HG02852 (cell line): ENCODE measurements around the gene FGFRL1.
"Not testable (repeated sequence)": the region's sequence is repeated elsewhere in the genome, so short reads cannot be mapped to it uniquely, and the experiment has no call there.

Experiments
- ATAC-seq: cut with Tn5 transposase; IDR thresholded peaks from one replicate; pipeline ENCODE4 v1.9.1; 2021; ENCODE audit warnings: mild to moderate bottlenecking, moderate library complexity; ENCODE audit not compliant: unreplicated experiment

FGFRL1 gene

DNA sequence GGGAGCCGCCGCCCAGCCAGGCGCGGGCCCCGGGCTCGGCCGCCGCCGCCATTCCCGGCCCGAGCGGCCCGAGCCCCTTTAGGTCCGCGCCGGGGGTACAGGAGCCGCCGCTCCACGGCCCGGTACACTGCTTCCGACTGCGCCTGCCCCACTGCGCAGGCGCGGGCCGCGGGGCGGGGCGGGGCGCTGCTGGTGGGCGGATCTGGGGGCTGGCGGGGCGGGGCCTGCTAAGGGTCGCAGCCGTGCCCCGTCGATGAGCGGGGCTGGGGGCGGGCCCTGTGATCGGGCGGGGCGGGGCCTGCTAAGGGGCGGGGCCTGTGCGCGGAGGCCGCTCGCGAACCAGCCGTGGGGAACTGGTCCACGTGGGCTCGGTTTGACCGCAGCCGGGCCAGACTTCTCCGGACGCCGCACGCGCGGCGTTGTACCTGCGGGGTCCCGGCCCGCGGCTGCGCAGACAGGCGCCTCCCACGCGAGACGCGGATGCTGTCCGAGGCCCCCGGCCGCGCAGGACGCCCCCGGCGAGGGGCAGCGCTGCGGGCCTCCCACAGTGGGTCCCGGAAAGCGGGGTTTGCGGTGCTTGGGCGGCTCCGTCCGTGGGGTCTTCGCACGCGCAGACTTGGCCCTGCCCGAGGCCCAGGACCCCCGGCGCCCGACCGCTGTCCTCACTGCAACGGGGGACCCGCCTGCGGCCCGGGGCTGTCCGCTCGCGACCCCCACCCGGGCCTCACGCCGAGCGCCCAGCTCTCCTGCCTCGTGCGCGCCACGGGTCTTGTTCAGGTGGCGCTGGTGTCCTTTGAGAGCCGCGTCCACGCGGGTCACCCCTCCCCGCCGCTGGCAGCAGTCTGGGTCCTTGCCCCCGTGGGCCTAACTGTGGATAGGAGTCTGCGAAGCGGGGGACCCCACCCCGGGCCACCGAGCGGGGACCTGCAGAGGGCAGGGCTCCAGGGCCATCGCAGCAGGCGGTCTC is 37.7 kb upstream of the FGFRL1 start, which contains the start of gene DGKQ:
Gene DGKQ (minus strand): TSS at position 139 of the 967 bp plus-strand sequence. CDS start 87 bp downstream, at position 52.
- peak; percentile 63 for ATAC-seq

DNA sequence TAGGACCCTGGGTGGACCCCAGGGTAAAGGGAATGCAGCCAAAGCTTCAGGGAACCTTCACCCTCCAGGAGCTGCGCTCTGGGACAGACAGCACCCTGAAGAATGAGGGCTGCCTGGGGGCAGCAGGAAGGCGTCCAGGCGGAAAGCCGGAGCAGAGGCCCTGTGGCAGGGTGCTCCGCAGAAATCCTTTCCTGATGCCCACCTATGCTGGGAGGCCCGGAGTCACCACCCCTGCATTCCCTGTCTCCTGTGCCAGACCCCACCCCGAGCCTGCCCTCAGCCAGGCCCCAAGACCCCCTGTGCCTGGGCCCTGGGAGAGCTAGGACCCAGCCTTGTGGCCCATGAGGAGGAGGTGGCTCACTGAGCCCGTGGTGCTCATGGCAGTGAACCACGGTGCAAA is 36.8 kb upstream of the FGFRL1 start:
- no peak for ATAC-seq

DNA sequence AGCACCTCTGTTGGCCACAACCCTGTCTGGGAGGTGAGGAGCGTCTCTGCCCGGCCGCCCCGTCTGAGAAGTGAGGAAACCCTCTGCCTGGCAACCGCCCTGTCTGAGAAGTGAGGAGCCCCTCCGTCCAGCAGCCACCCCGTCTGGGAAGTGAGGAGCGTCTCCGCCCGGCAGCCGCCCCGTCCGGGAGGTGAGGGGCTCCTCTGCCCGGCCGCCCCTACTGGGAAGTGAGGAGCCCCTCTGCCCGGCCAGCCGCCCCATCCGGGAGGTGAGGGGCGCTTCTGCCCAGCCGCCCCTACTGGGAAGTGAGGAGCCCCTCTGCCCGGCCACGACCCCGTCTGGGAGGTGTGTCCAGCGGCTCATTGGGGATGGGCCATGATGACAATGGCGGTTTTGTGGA is 35.4 kb upstream of the FGFRL1 start:
- not testable (repeated sequence) for ATAC-seq

DNA sequence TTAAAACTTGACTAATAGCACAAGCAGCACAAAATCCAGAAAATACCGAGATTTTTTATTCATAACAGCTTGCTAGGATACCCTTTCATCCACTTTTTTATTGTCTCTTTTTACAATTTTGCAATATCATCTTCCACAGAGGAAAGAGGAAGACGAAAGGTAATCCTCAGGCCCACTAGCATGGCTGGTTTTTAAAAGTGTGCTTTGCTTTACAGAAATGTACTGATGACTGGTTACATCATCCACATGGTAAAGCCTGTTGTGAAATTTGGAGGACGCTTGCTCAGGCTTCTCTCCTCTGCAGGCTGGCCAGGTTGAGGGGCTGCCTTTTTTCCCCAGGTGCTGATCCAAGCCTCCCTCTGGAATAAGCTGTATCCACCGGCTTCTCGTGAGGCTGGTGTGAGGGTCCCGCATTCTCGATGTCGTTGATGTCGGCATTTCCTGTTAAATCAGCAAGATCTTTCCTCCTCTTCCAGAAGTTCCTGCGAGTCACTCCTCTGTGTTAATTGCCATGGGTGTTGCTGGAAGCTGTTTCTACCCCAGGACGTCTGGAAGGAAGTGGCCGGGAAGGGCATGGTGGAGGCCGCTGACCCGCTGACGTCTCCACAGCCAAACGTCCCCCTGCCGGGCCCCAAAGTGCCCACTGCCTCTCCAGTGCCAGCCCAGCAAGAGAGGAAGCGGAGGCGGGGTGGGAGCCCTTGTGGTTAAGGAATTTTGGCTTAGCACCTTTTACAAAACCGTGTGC is 32.3 kb upstream of the FGFRL1 start:
- ATAC-seq = no peak

DNA sequence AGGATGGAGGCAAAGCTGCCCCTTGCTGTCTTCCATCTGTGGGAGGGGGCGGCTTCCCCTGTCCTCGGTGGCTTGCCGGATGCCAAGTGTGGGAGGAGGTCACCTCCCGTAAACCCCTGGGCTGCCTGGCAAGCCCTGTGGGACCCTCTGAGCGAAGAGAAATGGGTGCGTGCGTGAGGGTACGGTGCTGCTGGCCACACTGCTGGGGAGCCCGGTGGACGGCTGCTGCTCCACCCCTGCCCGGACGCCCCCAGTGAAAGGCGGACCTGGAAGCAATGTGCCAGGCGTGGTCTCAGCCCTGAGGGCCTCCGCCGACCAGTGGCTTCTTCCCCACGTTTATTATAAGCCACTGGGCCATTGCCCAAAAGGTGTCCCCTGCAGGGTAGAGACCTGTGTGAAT is 29.1 kb upstream of the FGFRL1 start:
- no peak for ATAC-seq

DNA sequence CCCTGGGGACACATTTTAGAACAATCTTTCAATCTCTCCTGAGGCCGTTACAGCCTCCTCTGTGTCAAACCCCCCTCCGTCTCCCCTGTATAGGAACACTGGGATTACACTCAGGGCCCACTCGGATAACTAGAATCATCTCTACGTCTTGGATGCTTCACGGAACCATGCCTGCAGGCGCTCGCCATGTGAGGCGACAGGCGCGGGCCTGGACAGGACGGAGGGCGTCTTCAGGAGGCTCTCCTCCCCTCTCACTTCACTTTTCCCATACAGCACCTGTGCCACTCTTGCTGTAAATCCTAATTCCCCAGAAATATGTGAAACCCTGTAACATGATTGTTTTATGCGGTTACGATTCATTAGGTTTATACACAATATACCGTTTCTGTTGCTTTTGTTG is 28.6 kb upstream of the FGFRL1 start:
- ATAC-seq = no peak

DNA sequence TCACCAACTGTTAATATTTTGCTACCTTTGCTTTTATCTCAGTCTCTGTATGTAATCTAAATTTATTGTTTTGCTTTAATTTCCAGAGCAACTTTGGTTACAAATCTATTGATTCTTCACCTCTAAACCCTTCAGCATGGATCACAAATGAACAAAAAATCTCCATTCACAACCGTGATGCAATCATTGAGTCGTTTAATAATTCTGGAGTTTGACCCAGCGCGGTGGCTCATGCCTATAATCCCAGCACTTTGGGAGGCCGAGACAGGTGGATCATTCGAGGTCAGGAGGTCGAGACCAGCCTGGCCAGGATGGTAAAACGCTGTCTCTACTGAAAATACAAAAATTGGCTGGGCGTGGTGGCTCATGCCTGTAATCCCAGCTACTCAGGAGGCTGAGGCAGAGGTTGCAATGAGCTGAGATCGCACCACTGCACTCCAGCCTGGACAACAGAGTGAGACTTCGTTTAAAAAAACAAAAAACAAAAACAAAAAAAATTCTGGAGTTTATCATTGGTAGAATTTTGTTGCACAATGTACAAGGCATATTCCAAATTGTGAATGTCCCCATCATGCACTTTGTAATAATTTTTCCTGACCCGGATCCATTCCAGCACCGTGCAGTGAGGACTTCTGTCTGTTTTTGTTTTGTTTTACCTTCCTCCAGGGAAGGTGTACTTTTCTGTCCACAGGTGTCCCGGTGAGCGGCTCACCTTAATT is 26.9 kb upstream of the FGFRL1 start:
- ATAC-seq = no peak

DNA sequence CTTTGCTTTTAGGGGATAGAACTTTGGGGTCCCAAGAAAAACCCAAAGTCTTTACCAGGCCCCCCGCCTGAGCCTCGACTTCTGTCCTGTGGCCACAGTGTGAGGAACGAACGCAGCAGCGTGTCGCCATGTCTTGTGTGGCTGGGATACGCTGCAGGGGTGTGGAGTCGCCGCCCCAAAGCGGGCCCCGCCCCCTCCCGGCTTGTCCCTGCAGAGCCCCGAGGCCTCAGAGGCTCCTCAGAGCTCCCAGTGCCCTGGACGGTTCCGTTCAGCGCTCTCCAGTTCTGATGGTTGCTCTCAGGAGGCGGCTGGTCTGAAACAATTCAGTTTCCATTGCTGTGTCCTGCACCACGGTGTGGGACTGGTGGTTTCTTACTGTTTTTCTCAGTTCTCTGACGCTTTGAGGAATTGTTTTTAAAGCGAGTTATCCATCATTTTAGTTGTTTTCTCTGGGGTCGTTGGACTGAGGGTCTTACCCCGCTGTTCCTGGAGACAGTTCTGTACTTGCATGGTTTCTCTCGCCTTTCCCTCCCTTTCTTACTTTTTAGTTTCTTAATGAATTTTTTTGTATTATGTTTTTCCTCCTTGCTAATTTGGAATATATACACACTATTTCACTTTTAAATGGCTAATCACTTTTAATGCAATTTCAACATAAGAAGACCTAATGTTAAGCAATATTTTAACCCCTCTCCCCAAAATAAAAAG is 26.1 kb upstream of the FGFRL1 start:
- ATAC-seq = no peak

DNA sequence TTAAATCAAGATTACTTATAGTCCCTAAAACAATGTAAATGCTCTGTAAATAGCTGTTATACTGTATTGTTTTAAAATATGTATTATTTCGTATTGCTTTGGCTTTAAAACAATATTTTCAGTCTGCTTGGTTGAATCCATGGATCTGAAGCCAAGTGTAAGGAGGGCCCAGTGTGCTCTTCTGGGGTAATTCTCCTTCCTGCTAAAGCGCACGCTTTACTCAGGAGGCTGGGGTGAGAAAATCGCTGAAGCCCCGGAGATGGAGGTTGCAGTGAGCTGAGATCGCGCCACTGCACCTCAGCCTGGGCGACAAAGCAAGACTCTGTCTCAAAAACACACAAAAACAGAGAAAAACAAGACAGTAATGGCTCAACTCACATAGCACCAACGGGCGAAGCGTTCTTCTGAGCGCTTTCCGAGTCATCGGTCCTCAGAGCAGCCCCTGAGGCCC is 25.0 kb upstream of the FGFRL1 start:
- ATAC-seq = peak; percentile 14

DNA sequence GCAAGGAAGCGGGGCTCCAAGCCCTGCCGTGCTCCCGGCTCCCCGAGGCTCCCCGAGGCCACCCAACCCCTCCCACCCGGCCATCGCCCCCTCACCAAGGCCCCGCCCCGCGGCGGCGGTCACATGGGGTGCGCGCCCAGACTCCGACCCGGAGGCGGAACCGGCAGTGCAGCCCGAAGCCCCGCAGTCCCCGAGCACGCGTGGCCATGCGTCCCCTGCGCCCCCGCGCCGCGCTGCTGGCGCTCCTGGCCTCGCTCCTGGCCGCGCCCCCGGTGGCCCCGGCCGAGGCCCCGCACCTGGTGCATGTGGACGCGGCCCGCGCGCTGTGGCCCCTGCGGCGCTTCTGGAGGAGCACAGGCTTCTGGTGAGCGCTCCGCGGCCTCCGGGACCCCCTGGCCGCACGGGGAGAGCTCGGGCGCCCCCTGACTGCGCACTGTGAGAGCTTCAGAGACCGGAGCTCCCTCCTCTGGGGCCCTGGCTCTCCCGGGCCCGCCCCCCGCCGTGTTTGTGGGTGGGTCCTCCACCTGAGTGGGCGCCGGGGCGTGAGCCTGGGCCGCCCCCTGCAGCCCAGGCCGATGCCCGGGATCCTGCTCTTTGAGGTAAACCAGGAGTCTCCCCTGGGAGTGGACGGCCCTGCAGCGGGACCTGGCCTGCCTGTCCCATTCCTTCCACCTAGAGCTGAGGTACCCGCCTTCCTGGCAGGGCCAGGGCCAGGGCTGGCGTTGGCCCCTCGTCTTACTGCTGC is 24.4 kb upstream of the FGFRL1 start, which contains the start of gene IDUA:
Gene IDUA (plus strand): TSS at position 166 of the 745 bp plus-strand sequence. CDS start 41 bp downstream, at position 207.
- ATAC-seq = peak; percentile 80

DNA sequence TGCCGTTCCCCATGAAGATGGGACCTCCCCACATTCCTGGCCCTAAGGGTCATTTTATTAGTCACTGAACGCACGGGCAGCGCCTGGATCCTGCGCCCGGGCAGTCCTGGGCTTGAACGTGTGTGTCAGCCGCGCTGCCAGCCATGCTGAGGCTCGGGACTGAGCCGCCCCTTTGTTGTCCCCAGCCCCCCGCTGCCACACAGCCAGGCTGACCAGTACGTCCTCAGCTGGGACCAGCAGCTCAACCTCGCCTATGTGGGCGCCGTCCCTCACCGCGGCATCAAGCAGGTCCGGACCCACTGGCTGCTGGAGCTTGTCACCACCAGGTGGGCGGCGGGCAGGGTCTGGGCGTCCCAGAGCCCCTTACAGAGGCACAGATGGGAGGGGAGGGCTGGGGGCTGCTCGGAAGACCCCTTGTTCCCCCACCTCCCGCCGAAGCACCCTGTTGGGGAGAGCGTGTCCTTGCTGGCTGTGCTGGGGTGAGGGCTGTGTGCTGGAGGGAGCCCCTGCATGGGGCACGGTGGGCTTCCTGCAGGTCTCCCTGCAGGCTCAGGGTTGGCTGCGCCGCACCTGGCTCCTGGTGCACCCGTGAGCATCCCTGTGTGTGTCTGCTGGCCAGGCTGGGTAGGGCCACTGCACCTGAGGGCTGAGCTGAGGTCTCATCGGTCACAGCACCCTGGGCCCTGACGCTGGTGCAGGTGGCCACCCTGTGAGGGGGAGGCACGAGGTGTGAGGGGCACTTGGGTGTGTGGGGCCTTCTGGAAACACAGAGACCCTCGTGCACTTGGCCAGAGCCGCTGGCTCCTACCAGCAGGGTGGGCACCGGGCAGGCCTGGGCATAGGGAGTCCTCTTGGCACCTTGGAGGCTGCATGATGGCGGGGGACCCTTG is 23.6 kb upstream of the FGFRL1 start:
- ATAC-seq = no peak

DNA sequence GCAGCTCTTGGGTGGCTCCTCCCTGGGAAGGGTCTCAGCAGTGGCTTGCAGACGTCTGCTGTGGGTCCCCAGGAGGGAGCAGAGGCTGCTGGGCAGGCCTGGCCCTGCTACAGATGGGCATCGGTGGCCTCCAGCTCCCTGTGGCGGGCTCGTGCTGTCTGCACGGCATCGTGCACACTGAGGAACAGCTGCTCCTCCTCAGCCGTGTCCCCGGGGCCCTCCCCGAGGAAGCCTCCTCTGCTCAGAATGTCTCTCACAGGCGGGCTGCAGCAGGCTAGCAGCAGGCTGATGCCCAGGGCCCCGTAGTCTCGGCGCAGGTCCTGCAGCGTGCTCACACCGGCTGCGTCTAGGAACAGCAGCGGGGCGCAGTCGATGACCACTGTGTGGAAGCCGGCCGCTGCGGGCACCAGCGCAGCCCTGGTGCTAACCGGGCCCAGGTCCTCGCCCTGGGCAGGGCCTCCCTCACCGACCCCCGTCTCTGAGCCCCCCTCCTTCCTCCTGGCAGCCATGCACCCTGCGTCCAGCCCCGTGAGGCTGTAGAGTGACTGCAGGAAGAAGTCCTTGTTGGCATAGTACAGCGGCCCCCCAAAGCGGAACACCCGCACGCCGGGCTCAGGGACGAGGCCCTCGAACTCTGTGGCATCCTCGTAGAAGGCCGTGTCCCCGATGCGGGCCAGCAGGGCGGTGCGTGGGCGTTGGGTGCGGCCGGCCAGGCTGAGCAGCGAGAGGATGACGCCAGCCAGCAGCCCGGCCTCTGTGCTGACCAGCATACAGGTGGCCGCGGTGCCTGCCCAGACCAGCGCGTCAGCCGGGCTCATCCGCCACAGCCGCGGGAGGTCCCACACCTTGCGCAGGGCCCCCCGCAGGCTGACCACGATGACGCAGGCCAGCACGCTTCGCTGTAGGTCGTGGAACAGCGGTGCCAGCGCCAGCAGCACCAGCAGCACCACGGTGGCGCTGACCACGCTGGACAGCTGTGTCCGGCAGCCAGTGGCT is 22.4 kb upstream of the FGFRL1 start:
- no peak for ATAC-seq

DNA sequence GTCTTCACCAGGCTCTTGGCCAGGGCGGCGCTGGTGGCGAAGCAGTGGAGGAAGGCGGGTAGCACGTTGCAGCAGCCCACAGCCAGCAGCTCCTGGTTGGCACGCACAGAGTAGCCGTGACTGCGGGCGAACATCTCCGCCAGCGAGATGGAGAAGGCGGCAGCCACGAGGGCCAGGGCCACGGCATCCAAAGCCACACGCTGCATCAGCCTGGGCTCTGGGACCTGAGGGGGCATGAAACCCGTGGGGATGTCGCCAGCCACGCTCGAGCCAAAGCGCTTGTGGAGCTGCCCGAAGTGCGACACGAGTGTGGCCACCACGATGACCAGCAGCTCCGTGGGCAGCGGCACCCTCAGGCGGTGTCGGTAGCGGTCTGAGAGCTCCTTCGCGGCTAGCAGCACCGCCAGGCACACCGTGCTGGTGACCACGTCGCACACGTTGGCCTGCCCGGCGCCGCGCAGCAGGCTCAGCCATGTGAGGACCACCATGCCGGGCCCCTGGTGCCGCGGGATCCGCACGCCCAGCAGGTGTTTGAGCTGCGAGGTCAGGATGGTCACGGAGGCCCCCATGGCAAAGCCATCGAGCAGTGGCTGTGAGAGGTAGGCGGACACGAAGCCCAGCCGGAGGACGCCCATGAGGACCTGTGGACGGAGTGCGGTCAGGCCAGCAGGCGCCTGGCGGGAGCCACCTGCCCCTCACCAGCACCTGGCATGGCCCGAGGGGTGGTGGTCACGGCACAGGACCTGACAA is 21.5 kb upstream of the FGFRL1 start:
- ATAC-seq = no peak

DNA sequence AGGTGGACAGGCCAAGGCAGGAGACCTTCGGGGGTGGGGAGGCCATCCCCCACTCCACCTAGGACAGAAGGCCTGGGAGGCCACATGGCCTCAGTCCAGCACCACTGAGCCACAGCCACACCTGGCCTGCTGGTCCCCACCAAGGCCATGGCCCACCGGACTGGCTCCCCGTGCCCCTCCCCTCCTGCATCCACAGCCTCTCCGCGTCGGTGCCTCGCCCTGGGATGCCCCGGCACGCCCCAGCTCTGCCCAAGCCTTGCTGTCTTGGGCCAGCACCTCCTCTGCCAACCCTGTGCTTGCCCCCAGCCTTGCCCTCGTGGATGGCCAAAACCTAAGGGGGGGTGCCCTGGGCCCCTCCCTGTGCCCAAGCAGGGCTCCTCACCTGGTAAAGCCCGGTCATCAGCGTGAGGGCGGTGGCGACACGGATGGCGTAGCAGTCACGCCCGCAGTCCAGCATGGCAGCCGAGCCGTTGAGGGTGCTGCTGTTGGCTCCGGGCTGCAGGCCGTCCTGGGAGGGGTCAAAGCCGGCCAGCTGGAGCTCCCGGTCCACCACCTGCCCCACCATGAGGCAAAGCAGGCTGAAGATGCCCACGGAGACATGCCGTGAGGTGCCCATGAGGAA is 20.6 kb upstream of the FGFRL1 start:
- ATAC-seq = no peak

DNA sequence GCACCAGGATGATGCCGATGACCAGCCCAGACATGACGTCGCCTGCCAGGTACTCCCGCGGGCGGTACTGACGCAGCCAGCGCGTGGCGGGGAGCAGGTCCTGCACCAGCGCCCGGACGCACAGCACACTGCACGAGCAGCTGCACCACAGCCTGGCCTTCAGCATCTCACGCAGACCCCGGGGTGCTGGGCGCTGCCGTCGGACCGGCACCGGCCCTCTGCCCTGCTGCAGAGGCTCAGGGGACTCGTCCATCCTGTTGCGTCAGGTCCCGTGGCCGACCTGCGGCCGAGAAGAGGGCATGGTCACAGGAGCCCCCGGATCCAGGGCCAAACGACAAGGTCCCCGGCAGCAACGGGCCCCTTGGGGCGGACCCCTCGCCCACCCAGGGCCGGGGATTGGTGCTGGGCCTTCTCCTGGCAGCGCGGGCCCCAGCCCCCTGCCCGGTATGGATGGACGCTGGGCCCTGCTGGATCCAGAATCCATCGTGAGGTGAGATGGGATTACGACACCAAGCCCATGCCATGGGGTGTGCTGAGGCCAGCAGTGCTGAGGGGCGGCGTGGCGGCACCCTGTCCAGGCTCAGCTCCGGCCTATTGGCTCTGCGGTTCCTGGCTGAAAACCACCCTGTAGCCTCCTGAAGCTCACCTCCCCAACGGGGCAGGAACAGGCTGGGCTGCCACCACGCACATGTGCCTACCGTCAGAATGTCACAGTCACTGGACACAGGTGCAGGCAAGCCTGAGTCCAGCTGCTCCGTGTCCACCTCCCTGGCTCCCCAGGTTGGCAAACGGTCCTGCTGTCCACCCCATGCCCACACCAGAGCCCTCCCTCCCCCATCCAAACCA is 19.8 kb upstream of the FGFRL1 start:
- no peak for ATAC-seq
